HAP-1 (cell line): ENCODE results near the gene MT1B.

Experiments
- DNase-seq, 2 experiments: peaks; one replicate each; pipeline ENCODE4 v3.0.0-alpha.2; 2016 to 2020; ENCODE audit warnings: low spot score in 2 of 2
- H3K27me3 ChIP-seq: fragments of 250-450 bp; sonication (Bioruptor Pico); 2 replicates; pipeline ENCODE4 v1.5.1; 2020; ENCODE audit warnings: low read depth, mild to moderate bottlenecking, moderate library complexity
- H3K36me3 ChIP-seq: fragments of 250-450 bp; sonication (Bioruptor Pico); replicated peaks from 2 replicates; pipeline ENCODE4 v1.5.1; 2020; ENCODE audit warnings: mild to moderate bottlenecking
- H3K4me1 ChIP-seq: fragments of 250-450 bp; sonication (Bioruptor Pico); 2 replicates; pipeline ENCODE4 v1.5.1; 2020; ENCODE audit warnings: mild to moderate bottlenecking
- H3K4me3 ChIP-seq: fragments of 250-450 bp; sonication (Bioruptor Pico); 2 replicates; pipeline ENCODE4 v1.5.1; 2020; ENCODE audit warnings: mild to moderate bottlenecking, moderate library complexity
- H3K9me3 ChIP-seq: fragments of 250-450 bp; sonication (Bioruptor Pico); 2 replicates; pipeline ENCODE4 v1.5.1; 2020; ENCODE audit warnings: mild to moderate bottlenecking, moderate library complexity
- in situ Hi-C: fragments of 300-500 bp; cut with MboI; formaldehyde crosslinking; loops from 3 replicates; pipeline ENCODE4 v1.14.3; 2020; ENCODE audit warnings: low sequenced_read_pairs, inconsistent platforms, mixed read lengths

Gene MT1B

GRCh38 chr16:56636616-56637413 lies 14.9 kb upstream of the MT1B start:
- Histone ChIP-seq H3K9me3 (no peaks in the 10 kb centered on the region), H3K4me1 (peaks cover 11% of the 10 kb centered on the region), H3K4me3 (no peak overlapping the region), H3K27me3 (no peaks in the 10 kb centered on the region), H3K36me3 (no peaks in the 10 kb centered on the region)
- no peak for DNase-seq
- in situ Hi-C loops: no loop called here

GRCh38 chr16:56637814-56638750 lies 13.6 kb upstream of the MT1B start, which contains the start of gene MT1A:
Gene MT1A, plus strand, starts transcription at chr16:56638666. Its CDS starts 73 bp downstream, at chr16:56638739.
- H3K9me3 ChIP-seq: no peaks in the 10 kb centered on the region
- H3K4me1 ChIP-seq: no peaks in the 10 kb centered on the region
- no peaks in the 10 kb centered on the region for H3K36me3 ChIP-seq
- no peak for DNase-seq
- H3K27me3 ChIP-seq: no peaks in the 10 kb centered on the region
- H3K4me3 ChIP-seq: no peak within 1 kb of the TSS
- in situ Hi-C loops: no loop called here

- in situ Hi-C loops: no loop called here
- no peaks in the 10 kb centered on the region for H3K9me3 ChIP-seq
- no peak for DNase-seq
- no peak overlapping the region for H3K4me3 ChIP-seq
- H3K4me1 ChIP-seq: no peaks in the 10 kb centered on the region
- no peaks in the 10 kb centered on the region for H3K36me3 ChIP-seq
- no peaks in the 10 kb centered on the region for H3K27me3 ChIP-seq
Observed at GRCh38 chr16:56639045-56639444, 12.6 kb upstream of the MT1B start.

GRCh38 chr16:56640076-56640475 lies 11.6 kb upstream of the MT1B start:
- in situ Hi-C loops: no loop called here
- DNase-seq: no peak

GRCh38 chr16:56641166-56641565 lies 10.5 kb upstream of the MT1B start:
- Histone ChIP-seq H3K4me1 (no peaks in the 10 kb centered on the region), H3K27me3 (no peaks in the 10 kb centered on the region)

More at GRCh38 chr16:56640076-56640475, 11.6 kb upstream of the MT1B start:
- H3K4me1 ChIP-seq: no peaks in the 10 kb centered on the region
- H3K9me3 ChIP-seq: no peaks in the 10 kb centered on the region
- H3K27me3 ChIP-seq: no peaks in the 10 kb centered on the region
- H3K4me3 ChIP-seq: no peak overlapping the region
- no peaks in the 10 kb centered on the region for H3K36me3 ChIP-seq

GRCh38 chr16:56643080-56643778 lies 8.5 kb upstream of the MT1B start:
- in situ Hi-C loops: no loop called here
- H3K9me3 ChIP-seq: no peaks in the 10 kb centered on the region
- no peak for DNase-seq
- no peaks in the 10 kb centered on the region for H3K36me3 ChIP-seq
- H3K4me1 ChIP-seq: no peaks in the 10 kb centered on the region
- no peaks in the 10 kb centered on the region for H3K27me3 ChIP-seq
- H3K4me3 ChIP-seq: no peak overlapping the region

More at GRCh38 chr16:56641166-56641565, 10.5 kb upstream of the MT1B start:
- Histone ChIP-seq H3K4me3 (no peak overlapping the region), H3K9me3 (no peaks in the 10 kb centered on the region), H3K36me3 (no peaks in the 10 kb centered on the region)
- DNase-seq: no peak
- in situ Hi-C loops: no loop called here

GRCh38 chr16:56643833-56644232 lies 7.9 kb upstream of the MT1B start:
- in situ Hi-C loops: no loop called here
- H3K27me3 ChIP-seq: no peaks in the 10 kb centered on the region

GRCh38 chr16:56645311-56645710 lies 6.4 kb upstream of the MT1B start:
- no peak overlapping the region for H3K4me3 ChIP-seq
- H3K36me3 ChIP-seq: no peaks in the 10 kb centered on the region
- no peak for DNase-seq
- peaks cover 14% of the 10 kb centered on the region for H3K4me1 ChIP-seq
- no peaks in the 10 kb centered on the region for H3K27me3 ChIP-seq
- no peaks in the 10 kb centered on the region for H3K9me3 ChIP-seq
- in situ Hi-C loops: no loop called here

More at GRCh38 chr16:56643833-56644232, 7.9 kb upstream of the MT1B start:
- Histone ChIP-seq H3K36me3 (no peaks in the 10 kb centered on the region), H3K4me1 (no peaks in the 10 kb centered on the region), H3K4me3 (no peak overlapping the region), H3K9me3 (no peaks in the 10 kb centered on the region)
- DNase-seq: no peak

- in situ Hi-C loops: no loop called here
- Histone ChIP-seq H3K4me1 (peaks cover 14% of the 10 kb centered on the region), H3K4me3 (no peak overlapping the region), H3K9me3 (no peaks in the 10 kb centered on the region), H3K27me3 (no peaks in the 10 kb centered on the region), H3K36me3 (no peaks in the 10 kb centered on the region)
- DNase-seq: no peak
Observed at GRCh38 chr16:56645838-56646237, 5.8 kb upstream of the MT1B start.

- Histone ChIP-seq H3K4me3 (no peak overlapping the region), H3K9me3 (no peaks in the 10 kb centered on the region), H3K36me3 (no peaks in the 10 kb centered on the region), H3K4me1 (peaks cover 14% of the 10 kb centered on the region), H3K27me3 (no peaks in the 10 kb centered on the region)
- in situ Hi-C loops: no loop called here
- DNase-seq: no peak
Observed at GRCh38 chr16:56647641-56648431, 3.9 kb upstream of the MT1B start.

GRCh38 chr16:56649271-56649670 lies 2.4 kb upstream of the MT1B start:
- Histone ChIP-seq H3K36me3 (no peaks in the 10 kb centered on the region), H3K4me3 (no peak overlapping the region), H3K9me3 (no peaks in the 10 kb centered on the region), H3K4me1 (peaks cover 14% of the 10 kb centered on the region), H3K27me3 (no peaks in the 10 kb centered on the region)
- in situ Hi-C loops: no loop called here
- no peak for DNase-seq

- in situ Hi-C loops: no loop called here
- no peaks in the 10 kb centered on the region for H3K36me3 ChIP-seq
- H3K27me3 ChIP-seq: no peaks in the 10 kb centered on the region
- no peak overlapping the region for H3K4me3 ChIP-seq
- no peaks in the 10 kb centered on the region for H3K9me3 ChIP-seq
- DNase-seq: peak in 1 of 2 experiments; percentile 25
- peaks cover 14% of the 10 kb centered on the region for H3K4me1 ChIP-seq
Observed at GRCh38 chr16:56649820-56650219, 1.9 kb upstream of the MT1B start.

GRCh38 chr16:56652600-56652999 lies 914 bp downstream of the MT1B start:
- Histone ChIP-seq H3K36me3 (no peaks in the 10 kb centered on the region), H3K27me3 (no peaks in the 10 kb centered on the region), H3K9me3 (no peaks in the 10 kb centered on the region), H3K4me1 (peaks cover 17% of the 10 kb centered on the region), H3K4me3 (no peak overlapping the region)
- no peak for DNase-seq
- in situ Hi-C loops: no loop called here
